ENCODE measurements around the gene PCLO. TPM values are rescaled to one million over a fixed set of nuclear protein-coding genes. Genes with fewer than 3 reads are reported as not detected.

Gene PCLO
- total and polyA plus RNA-seq, 2 of the 4 experiments (the other 2 are of a cell fraction), result under 0.01 to 0.05 TPM

- no peaks in the 10 kb centered on the region for H3K9me1 ChIP-seq (ENCODE audit: insufficient read depth, low read length)
- H2AK9ac ChIP-seq (replicated peaks; ENCODE audit: low read depth, low read length, poor library complexity), result no peak overlapping the region
- CTCF ChIA-PET, result interaction anchor here (0.7 kb wide), 1 partner anchor 79 kb away, joined by 3 read pairs; no protein-coding TSS in a partner anchor
Measured at GRCh38 chr7:82808633-82809032, 354.1 kb downstream of the PCLO start.

More at GRCh38 chr7:82808633-82809032, 354.1 kb downstream of the PCLO start:
- no peak overlapping the region for H4K8ac ChIP-seq (ENCODE audit: low read depth in 2 of 2, low read length in 2 of 2)
- WGBS, 2 experiments (ENCODE audit: extremely low coverage in 2 of 2, insufficient read length in 1 of 2), result no CpG with 5 or more reads among the region's 2 CpGs
- no peak overlapping the region for H3K4me2 ChIP-seq (ENCODE audit: low read depth, low read length)
- H4K5ac ChIP-seq (ENCODE audit: low read depth, low read length), result no peak overlapping the region
- no TSS peak for BruUV-seq (replicated peaks)
- no peaks in the 10 kb centered on the region for H3K36me3 ChIP-seq (ENCODE audit: control insufficient read depth, insufficient read depth, low read length)
- no peak overlapping the region for H3K14ac ChIP-seq (replicated peaks; ENCODE audit: low read depth, low read length)
- no peak overlapping the region for H3K27ac ChIP-seq (ENCODE audit: insufficient read depth, low read length)
- H3K56ac ChIP-seq (ENCODE audit: extremely low read depth, insufficient read depth, low read length), result no peak overlapping the region
- no peaks in the 10 kb centered on the region for H3K4me1 ChIP-seq (ENCODE audit: control insufficient read depth, insufficient read depth, low read length)
- no peak overlapping the region for H3K4me3 ChIP-seq (ENCODE audit: insufficient read depth, low read depth, low read length)
- TF ChIP-seq CEBPB (IDR thresholded peaks at IDR 0.05; ENCODE audit: low read depth, low read length), result no peak
- no peak for TF ChIP-seq MAZ (IDR thresholded peaks at IDR 0.05; ENCODE audit: borderline replicate concordance, low read depth, low read length)
- TF ChIP-seq, protein P1, sequence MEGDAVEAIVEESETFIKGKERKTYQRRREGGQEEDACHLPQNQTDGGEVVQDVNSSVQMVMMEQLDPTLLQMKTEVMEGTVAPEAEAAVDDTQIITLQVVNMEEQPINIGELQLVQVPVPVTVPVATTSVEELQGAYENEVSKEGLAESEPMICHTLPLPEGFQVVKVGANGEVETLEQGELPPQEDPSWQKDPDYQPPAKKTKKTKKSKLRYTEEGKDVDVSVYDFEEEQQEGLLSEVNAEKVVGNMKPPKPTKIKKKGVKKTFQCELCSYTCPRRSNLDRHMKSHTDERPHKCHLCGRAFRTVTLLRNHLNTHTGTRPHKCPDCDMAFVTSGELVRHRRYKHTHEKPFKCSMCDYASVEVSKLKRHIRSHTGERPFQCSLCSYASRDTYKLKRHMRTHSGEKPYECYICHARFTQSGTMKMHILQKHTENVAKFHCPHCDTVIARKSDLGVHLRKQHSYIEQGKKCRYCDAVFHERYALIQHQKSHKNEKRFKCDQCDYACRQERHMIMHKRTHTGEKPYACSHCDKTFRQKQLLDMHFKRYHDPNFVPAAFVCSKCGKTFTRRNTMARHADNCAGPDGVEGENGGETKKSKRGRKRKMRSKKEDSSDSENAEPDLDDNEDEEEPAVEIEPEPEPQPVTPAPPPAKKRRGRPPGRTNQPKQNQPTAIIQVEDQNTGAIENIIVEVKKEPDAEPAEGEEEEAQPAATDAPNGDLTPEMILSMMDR (conservative IDR thresholded peaks at IDR 0.05; ENCODE audit: low read depth, low read length), result no peak
- TF ChIP-seq NFE2L2 (IDR thresholded peaks at IDR 0.05; ENCODE audit: low read depth, low read length), result no peak
- TF ChIP-seq RAD21 (IDR thresholded peaks at IDR 0.05; ENCODE audit: low read length), result no peak
- no peak for TF ChIP-seq MAFK (IDR thresholded peaks at IDR 0.05; ENCODE audit: low read depth, low read length)
- TF ChIP-seq POLR2A (IDR thresholded peaks at IDR 0.05; ENCODE audit: low read depth, low read length), result no peak
- no peak for TF ChIP-seq CHD1 (IDR thresholded peaks at IDR 0.05; ENCODE audit: low read depth, low read length)
- no peak for TF ChIP-seq BHLHE40 (IDR thresholded peaks at IDR 0.05; ENCODE audit: low read depth, low read length)
- TF ChIP-seq, protein P2, sequence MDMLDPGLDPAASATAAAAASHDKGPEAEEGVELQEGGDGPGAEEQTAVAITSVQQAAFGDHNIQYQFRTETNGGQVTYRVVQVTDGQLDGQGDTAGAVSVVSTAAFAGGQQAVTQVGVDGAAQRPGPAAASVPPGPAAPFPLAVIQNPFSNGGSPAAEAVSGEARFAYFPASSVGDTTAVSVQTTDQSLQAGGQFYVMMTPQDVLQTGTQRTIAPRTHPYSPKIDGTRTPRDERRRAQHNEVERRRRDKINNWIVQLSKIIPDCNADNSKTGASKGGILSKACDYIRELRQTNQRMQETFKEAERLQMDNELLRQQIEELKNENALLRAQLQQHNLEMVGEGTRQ (IDR thresholded peaks at IDR 0.05; ENCODE audit: low read depth, low read length), result no peak
- TF ChIP-seq MXI1 (IDR thresholded peaks at IDR 0.05; ENCODE audit: borderline replicate concordance, low read depth, low read length), result no peak
- TF ChIP-seq SMC3 (IDR thresholded peaks at IDR 0.05; ENCODE audit: low read depth, low read length), result no peak
- TF ChIP-seq, protein P3, sequence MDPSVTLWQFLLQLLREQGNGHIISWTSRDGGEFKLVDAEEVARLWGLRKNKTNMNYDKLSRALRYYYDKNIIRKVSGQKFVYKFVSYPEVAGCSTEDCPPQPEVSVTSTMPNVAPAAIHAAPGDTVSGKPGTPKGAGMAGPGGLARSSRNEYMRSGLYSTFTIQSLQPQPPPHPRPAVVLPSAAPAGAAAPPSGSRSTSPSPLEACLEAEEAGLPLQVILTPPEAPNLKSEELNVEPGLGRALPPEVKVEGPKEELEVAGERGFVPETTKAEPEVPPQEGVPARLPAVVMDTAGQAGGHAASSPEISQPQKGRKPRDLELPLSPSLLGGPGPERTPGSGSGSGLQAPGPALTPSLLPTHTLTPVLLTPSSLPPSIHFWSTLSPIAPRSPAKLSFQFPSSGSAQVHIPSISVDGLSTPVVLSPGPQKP (IDR thresholded peaks at IDR 0.05; ENCODE audit: borderline replicate concordance, low read depth, low read length), result no peak
- no peak for TF ChIP-seq RFX5 (IDR thresholded peaks at IDR 0.05; ENCODE audit: low read depth, low read length)
- TF ChIP-seq RCOR1 (IDR thresholded peaks at IDR 0.05; ENCODE audit: insufficient replicate concordance, low read length), result no peak
- no peak for TF ChIP-seq FOS (IDR thresholded peaks at IDR 0.05; ENCODE audit: low read depth, low read length)
- H3K4ac ChIP-seq (ENCODE audit: low read depth, low read length), result no peak overlapping the region
- no peaks in the 10 kb centered on the region for H3K9me3 ChIP-seq (ENCODE audit: control insufficient read depth, insufficient read depth, low read length)
- no peak for DNase-seq
- dilution Hi-C loops (cut with HindIII; ENCODE audit: low sequenced_read_pairs, unreplicated experiment), result no loop called here
- H2BK15ac ChIP-seq (ENCODE audit: low read depth, low read length), result no peak overlapping the region
- H2AK5ac ChIP-seq (ENCODE audit: low read depth, low read length), result no peak overlapping the region
- H4K91ac ChIP-seq (ENCODE audit: insufficient read depth, low read depth, low read length), result no peak overlapping the region
- H2AFZ ChIP-seq (replicated peaks; ENCODE audit: low read length, poor library complexity), result no peak overlapping the region
- no peak overlapping the region for H3K9ac ChIP-seq (ENCODE audit: low read depth, low read length)
- in situ Hi-C loops (cut with MboI; ENCODE audit: low sequenced_read_pairs), result no loop called here
- no peak overlapping the region for H3K18ac ChIP-seq (ENCODE audit: low read depth, low read length)
- intact Hi-C loops (cut with micrococcal nuclease), result no loop called here
- no peaks in the 10 kb centered on the region for H3K27me3 ChIP-seq (ENCODE audit: control insufficient read depth, insufficient read depth, low read length)
- no peak overlapping the region for H2BK20ac ChIP-seq (ENCODE audit: low read depth, low read length)
- no peaks in the 10 kb centered on the region for H3K79me1 ChIP-seq (ENCODE audit: low read depth in 1 of 2, low read length in 2 of 2)
- H2BK120ac ChIP-seq (ENCODE audit: low read depth, low read length), result no peak overlapping the region
- POLR2A ChIA-PET (ENCODE audit: unreplicated experiment), result interaction anchor here (0.7 kb wide), 1 partner anchor 1777 kb away, joined by 3 read pairs; no protein-coding TSS in a partner anchor
- H4K20me1 ChIP-seq (ENCODE audit: insufficient read depth, low read length), result no peaks in the 10 kb centered on the region
- no peak for ATAC-seq (ENCODE audit: low read depth)
- H2BK5ac ChIP-seq (ENCODE audit: low read depth, low read length, poor library complexity, severe bottlenecking), result no peak overlapping the region
- H3K23ac ChIP-seq (ENCODE audit: low read depth, low read length), result no peak overlapping the region
